Mucosa of rectum (tissue), 2 donors: ENCODE data around the gene FLNA.
"Not testable (repeated sequence)": the region's sequence is repeated elsewhere in the genome, so short reads cannot be mapped to it uniquely, and the experiment has no call there.

Experiments
- H3K27ac ChIP-seq, 2 donors: one replicate each; pipeline ENCODE4 v1.7.0; 2013; ENCODE audit warnings: inconsistent platforms in 2 of 2, low read depth in 2 of 2, low read length in 2 of 2
- H3K27me3 ChIP-seq, 2 donors: one replicate each; pipeline ENCODE4 v1.7.0; 2013; ENCODE audit warnings: low read length in 2 of 2; ENCODE audit not compliant: control insufficient read depth in 2 of 2, insufficient read depth in 2 of 2
- H3K36me3 ChIP-seq, 2 donors: one replicate each; pipeline ENCODE4 v1.7.0; 2013; ENCODE audit warnings: low read length in 2 of 2; ENCODE audit not compliant: control insufficient read depth in 2 of 2, insufficient read depth in 2 of 2
- H3K4me1 ChIP-seq, 2 donors: one replicate each; pipeline ENCODE4 v1.7.0; 2013; ENCODE audit warnings: low read length in 2 of 2, mild to moderate bottlenecking in 1 of 2; ENCODE audit not compliant: control insufficient read depth in 2 of 2, insufficient read depth in 2 of 2
- H3K4me3 ChIP-seq, 2 donors: one replicate each; pipeline ENCODE4 v1.7.0; 2013; ENCODE audit warnings: low read length in 2 of 2
- H3K9ac ChIP-seq, 2 donors: one replicate each; pipeline ENCODE4 v1.7.0; 2013; ENCODE audit warnings: low read length in 2 of 2, low read depth in 1 of 2, mild to moderate bottlenecking in 1 of 2
- H3K9me3 ChIP-seq, 2 donors: one replicate each; pipeline ENCODE4 v1.7.0; 2013; ENCODE audit warnings: low read length in 2 of 2; ENCODE audit not compliant: control insufficient read depth in 2 of 2
- donor health status: healthy.
- donor health status: Normal muscosa, but diverticular disease.

Gene FLNA

GRCh38 chrX:154398668-154399526 lies 24.5 kb upstream of the FLNA start:
- peak overlapping the region; percentile 99 for H3K27ac ChIP-seq
- no peaks in the 10 kb centered on the region for H3K9me3 ChIP-seq
- peak overlapping the region; percentile 88 to 92 for H3K4me3 ChIP-seq
- H3K4me1 ChIP-seq: peaks cover 9 to 12% of the 10 kb centered on the region in 2 donors
- peaks cover 19 to 24% of the 10 kb centered on the region in 2 donors for H3K36me3 ChIP-seq
- peak overlapping the region; percentile 97 to 99 for H3K9ac ChIP-seq
- no peaks in the 10 kb centered on the region for H3K27me3 ChIP-seq

- Histone ChIP-seq H3K9ac (peak within 1 kb of the TSS; percentile 97 to 99), H3K27ac (peak within 1 kb of the TSS; percentile 99), H3K27me3 (no peaks in the 10 kb centered on the region), H3K36me3 (peaks cover 19 to 22% of the 10 kb centered on the region in 2 donors), H3K9me3 (no peaks in the 10 kb centered on the region), H3K4me3 (peak within 1 kb of the TSS; percentile 88 to 92), H3K4me1 (peaks cover 9 to 12% of the 10 kb centered on the region in 2 donors)
Measured at GRCh38 chrX:154397888-154398667, 23.6 kb upstream of the FLNA start, which contains the start of gene RPL10. Gene RPL10, plus strand, starts transcription at chrX:154398377. Its CDS starts 143 bp downstream, at chrX:154398520.

GRCh38 chrX:154396973-154397887 lies 22.8 kb upstream of the FLNA start:
- Histone ChIP-seq H3K9me3 (no peaks in the 10 kb centered on the region), H3K9ac (peak overlapping the region; percentile 97 to 99), H3K27me3 (no peaks in the 10 kb centered on the region), H3K4me3 (peak overlapping the region; percentile 78 to 92), H3K4me1 (peaks cover 9 to 12% of the 10 kb centered on the region in 2 donors), H3K36me3 (peaks cover 19 to 21% of the 10 kb centered on the region in 2 donors), H3K27ac (peak overlapping the region; percentile 99)

- peaks cover 9 to 12% of the 10 kb centered on the region in 2 donors for H3K4me1 ChIP-seq
- not testable (repeated sequence) for H3K27me3 ChIP-seq, H3K27ac ChIP-seq, H3K9ac ChIP-seq, H3K9me3 ChIP-seq, H3K4me3 ChIP-seq
- H3K36me3 ChIP-seq: peaks cover 19 to 21% of the 10 kb centered on the region in 2 donors
Measured at GRCh38 chrX:154396363-154396762, 21.9 kb upstream of the FLNA start.

GRCh38 chrX:154389812-154390747 lies 15.6 kb upstream of the FLNA start:
- H3K27ac ChIP-seq: peak overlapping the region in 1 of 2 donors; percentile 38
- H3K27me3 ChIP-seq, H3K4me1 ChIP-seq, H3K4me3 ChIP-seq, H3K9ac ChIP-seq, H3K9me3 ChIP-seq, H3K36me3 ChIP-seq: not testable (repeated sequence)

GRCh38 chrX:154388649-154389048 lies 14.2 kb upstream of the FLNA start:
- H3K9me3 ChIP-seq, H3K9ac ChIP-seq, H3K4me1 ChIP-seq, H3K4me3 ChIP-seq, H3K27me3 ChIP-seq, H3K27ac ChIP-seq, H3K36me3 ChIP-seq: not testable (repeated sequence)

- H3K4me3 ChIP-seq, H3K9me3 ChIP-seq, H3K27me3 ChIP-seq, H3K4me1 ChIP-seq, H3K9ac ChIP-seq, H3K36me3 ChIP-seq, H3K27ac ChIP-seq: not testable (repeated sequence)
Measured at GRCh38 chrX:154388094-154388493, 13.7 kb upstream of the FLNA start.

DNA sequence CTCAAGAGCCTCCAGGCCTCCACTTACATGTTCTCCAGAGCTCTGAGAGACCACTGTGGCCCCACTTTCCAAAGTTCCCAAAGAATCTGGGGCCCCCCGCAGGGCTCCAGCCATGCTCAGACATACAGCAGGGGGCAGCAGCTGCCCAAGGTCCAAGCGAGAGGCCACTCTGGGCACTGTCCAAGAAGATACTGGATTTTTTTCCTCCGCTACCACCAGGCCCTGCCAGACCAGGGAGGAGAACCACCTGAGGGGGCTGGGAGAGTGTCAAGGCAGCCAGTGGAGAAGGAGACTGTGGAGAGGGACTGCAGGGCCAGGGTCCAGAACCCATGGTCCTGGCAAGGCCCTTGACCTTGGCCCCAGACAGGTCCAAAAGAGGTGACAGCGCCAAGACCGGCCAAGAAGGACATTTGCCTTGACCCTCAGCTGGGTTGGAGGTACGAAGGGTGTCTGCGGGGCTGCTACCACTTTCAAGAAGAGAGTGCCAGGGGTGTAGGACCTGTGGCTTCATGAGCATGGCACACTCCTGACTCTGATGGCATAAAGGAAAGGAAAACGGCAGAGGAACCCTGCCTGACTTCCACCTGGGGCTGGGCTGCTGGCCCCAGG lies 10.0 kb upstream of the FLNA start:
- H3K9me3 ChIP-seq: no peaks in the 10 kb centered on the region
- H3K27me3 ChIP-seq: peaks cover 2 to 5% of the 10 kb centered on the region in 2 donors
- H3K36me3 ChIP-seq: no peaks in the 10 kb centered on the region
- H3K27ac ChIP-seq: no peak overlapping the region
- H3K9ac ChIP-seq: no peak overlapping the region
- no peak overlapping the region for H3K4me3 ChIP-seq
- peaks cover 6 to 9% of the 10 kb centered on the region in 2 donors for H3K4me1 ChIP-seq
